ENCODE results near the gene COG3.

DNA sequence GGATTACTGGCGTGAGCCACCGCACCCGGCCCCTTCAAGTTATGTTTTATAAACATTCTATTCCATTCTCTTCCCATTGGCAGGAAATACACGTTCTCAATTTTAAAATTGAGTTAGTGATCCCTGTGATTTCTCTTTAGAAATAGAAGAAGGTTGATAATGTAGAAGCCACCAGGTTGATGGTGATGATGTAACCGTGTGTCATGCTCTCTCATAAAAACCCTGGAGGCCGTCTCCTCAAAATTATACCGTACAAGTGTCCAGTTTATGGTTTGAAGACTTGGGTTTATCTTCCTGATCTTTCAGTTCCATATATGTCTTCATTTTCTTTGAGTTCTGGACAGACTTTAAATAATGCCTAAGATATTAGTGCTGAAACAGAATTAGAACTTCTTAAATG, 32.2 kb downstream of the COG3 start:
- TF ChIP-seq, protein P1, sequence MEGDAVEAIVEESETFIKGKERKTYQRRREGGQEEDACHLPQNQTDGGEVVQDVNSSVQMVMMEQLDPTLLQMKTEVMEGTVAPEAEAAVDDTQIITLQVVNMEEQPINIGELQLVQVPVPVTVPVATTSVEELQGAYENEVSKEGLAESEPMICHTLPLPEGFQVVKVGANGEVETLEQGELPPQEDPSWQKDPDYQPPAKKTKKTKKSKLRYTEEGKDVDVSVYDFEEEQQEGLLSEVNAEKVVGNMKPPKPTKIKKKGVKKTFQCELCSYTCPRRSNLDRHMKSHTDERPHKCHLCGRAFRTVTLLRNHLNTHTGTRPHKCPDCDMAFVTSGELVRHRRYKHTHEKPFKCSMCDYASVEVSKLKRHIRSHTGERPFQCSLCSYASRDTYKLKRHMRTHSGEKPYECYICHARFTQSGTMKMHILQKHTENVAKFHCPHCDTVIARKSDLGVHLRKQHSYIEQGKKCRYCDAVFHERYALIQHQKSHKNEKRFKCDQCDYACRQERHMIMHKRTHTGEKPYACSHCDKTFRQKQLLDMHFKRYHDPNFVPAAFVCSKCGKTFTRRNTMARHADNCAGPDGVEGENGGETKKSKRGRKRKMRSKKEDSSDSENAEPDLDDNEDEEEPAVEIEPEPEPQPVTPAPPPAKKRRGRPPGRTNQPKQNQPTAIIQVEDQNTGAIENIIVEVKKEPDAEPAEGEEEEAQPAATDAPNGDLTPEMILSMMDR (IDR thresholded peaks at IDR 0.05) = no peak
- no peak for TF ChIP-seq POLR2A (IDR thresholded peaks at IDR 0.05)

Data from testis (tissue), 2 donors.